ENCODE measurements around the gene ABHD4. TPM values are rescaled to one million over a fixed set of nuclear protein-coding genes. Genes with fewer than 3 reads are reported as not detected.

ABHD4 gene
- total RNA-seq, 6 experiments from 2014 or later, result 22.2 to 31.6 (median 27.5) TPM

GRCh38 chr14:22569737-22570131, 28.4 kb upstream of the ABHD4 start:
- Mint-ChIP-seq H3K4me1 (ENCODE audit: low read depth) (peaks cover 52% of the 10 kb centered on the region), H3K9me3 (no peaks in the 10 kb centered on the region), H3K27me3 (ENCODE audit: insufficient read depth) (no peaks in the 10 kb centered on the region; the same call in 1 of the 2 replicates), H3K4me3 (no peak overlapping the region), H3K27ac (peak overlapping the region; percentile 31; the same call in 1 of the 2 replicates), H3K36me3 (ENCODE audit: low read depth) (peaks cover 37% of the 10 kb centered on the region)
- DNase-seq, result no peak
- TF ChIP-seq CTCF (IDR thresholded peaks at IDR 0.05), result no peak

- H3K27ac Mint-ChIP-seq, result peak overlapping the region; percentile 51
- peak; percentile 60 for DNase-seq
- H3K27me3 Mint-ChIP-seq (ENCODE audit: insufficient read depth), result no peaks in the 10 kb centered on the region
- TF ChIP-seq CTCF (IDR thresholded peaks at IDR 0.05), result peak; percentile 97
- no peaks in the 10 kb centered on the region for H3K9me3 Mint-ChIP-seq
- H3K36me3 Mint-ChIP-seq (ENCODE audit: low read depth), result peaks cover 40% of the 10 kb centered on the region
- H3K4me1 Mint-ChIP-seq (ENCODE audit: low read depth), result peaks cover 54% of the 10 kb centered on the region
- H3K4me3 Mint-ChIP-seq, result no peak overlapping the region
Measured at GRCh38 chr14:22570132-22570949, 27.8 kb upstream of the ABHD4 start.

GRCh38 chr14:22572562-22573058, 25.5 kb upstream of the ABHD4 start:
- H3K27me3 Mint-ChIP-seq (ENCODE audit: insufficient read depth), result no peaks in the 10 kb centered on the region
- H3K27ac Mint-ChIP-seq, result peak overlapping the region; percentile 54
- DNase-seq, result peak; percentile 72
- peak overlapping the region; percentile 39; the same call in 1 of the 2 replicates for H3K4me3 Mint-ChIP-seq
- H3K4me1 Mint-ChIP-seq (ENCODE audit: low read depth), result peaks cover 60% of the 10 kb centered on the region
- H3K36me3 Mint-ChIP-seq (ENCODE audit: low read depth), result peaks cover 37% of the 10 kb centered on the region
- TF ChIP-seq CTCF (IDR thresholded peaks at IDR 0.05), result no peak
- H3K9me3 Mint-ChIP-seq, result no peaks in the 10 kb centered on the region

GRCh38 chr14:22573804-22574203, 24.3 kb upstream of the ABHD4 start:
- Mint-ChIP-seq H3K27ac (0 out of 2 replicates have a peak overlapping the region, but pooled peaks have one; percentile 33), H3K4me3 (no peak overlapping the region), H3K9me3 (no peaks in the 10 kb centered on the region), H3K27me3 (ENCODE audit: insufficient read depth) (no peaks in the 10 kb centered on the region), H3K36me3 (ENCODE audit: low read depth) (peaks cover 35% of the 10 kb centered on the region), H3K4me1 (ENCODE audit: low read depth) (peaks cover 62% of the 10 kb centered on the region)
- DNase-seq, result no peak
- no peak for TF ChIP-seq CTCF (IDR thresholded peaks at IDR 0.05)

- Mint-ChIP-seq H3K27ac (no peak overlapping the region), H3K27me3 (ENCODE audit: insufficient read depth) (no peaks in the 10 kb centered on the region), H3K9me3 (no peaks in the 10 kb centered on the region), H3K4me3 (no peak overlapping the region), H3K4me1 (ENCODE audit: low read depth) (peaks cover 39% of the 10 kb centered on the region), H3K36me3 (ENCODE audit: low read depth) (peaks cover 23% of the 10 kb centered on the region)
- TF ChIP-seq CTCF (IDR thresholded peaks at IDR 0.05), result no peak
- DNase-seq, result no peak
Measured at GRCh38 chr14:22577334-22577908, 20.7 kb upstream of the ABHD4 start.
